GM12878 (cell line): ENCODE measurements around the gene GZMM. TPM values are rescaled to one million over a fixed set of nuclear protein-coding genes. Genes with fewer than 3 reads are reported as not detected.

ENCODE experiments used
- ATAC-seq: fragments of 200-7000 bp; cut with Tn5 transposase; 3 replicates; pipeline ENCODE4 v1.9.1; 2020; ENCODE audit warnings: mild to moderate bottlenecking, moderate library complexity
- BruUV-seq: library from RNA; stranded (reverse); fragments of 400-500 nt; replicated peaks from 2 replicates; lab custom pipeline; 2021; lab: Mats Ljungman, UMichigan
- CTCF ChIA-PET: fragments of 300-600 bp; sonication (Branson Sonifier 250); formaldehyde crosslinking; extraction: SDS; loops from one replicate; lab custom pipeline; 2021; ENCODE audit warnings: inconsistent platforms; lab: Yijun Ruan, JAX
- POLR2A ChIA-PET: fragments of 350-600 bp; formaldehyde crosslinking; extraction: SDS; loops from one replicate; lab custom pipeline; 2021; ENCODE audit warnings: inconsistent platforms; lab: Charles Lee
- RAD21 ChIA-PET: fragments of 300-600 bp; sonication (Branson Sonifier 250); formaldehyde crosslinking; loops from one replicate; lab custom pipeline; 2023; ENCODE audit warnings: antibody characterized with exemption; ENCODE audit not compliant: unreplicated experiment; lab: Charles Lee
- SMC1A ChIA-PET: fragments of 300-600 bp; sonication (Branson Sonifier 250); formaldehyde crosslinking; loops from one replicate; lab custom pipeline; 2023; ENCODE audit not compliant: unreplicated experiment, uncharacterized antibody; lab: Charles Lee
- DNase-seq: peaks from one replicate; pipeline ENCODE4 v3.0.0-alpha.2; 2011; ENCODE audit warnings: low read depth, low spot score
- FAIRE-seq: peaks from 3 replicates; lab custom pipeline; 2011; peaks lifted over from hg19 to GRCh38; lab: Jason Lieb, UNC
- H2AFZ ChIP-seq: 2 replicates; pipeline ENCODE4 v1.6.0; 2011; ENCODE audit warnings: low read depth, low read length, control low read depth; ENCODE audit not compliant: control insufficient read depth
- H3K27ac ChIP-seq: 2 replicates; pipeline ENCODE4 v1.5.1; 2011; ENCODE audit warnings: control low read depth; ENCODE audit not compliant: control insufficient read depth, insufficient read depth
- H3K27me3 ChIP-seq, 2 experiments: replicated peaks in 1 of 2; 2 replicates each; pipeline versions ENCODE4 v1.6.0 to v1.6.1; 2011; ENCODE audit warnings: low read length in 1 of 2; ENCODE audit not compliant: control insufficient read depth in 2 of 2, insufficient read depth in 2 of 2
- H3K36me3 ChIP-seq, 2 experiments: 2 replicates each; pipeline ENCODE4 v1.5.1; 2011; ENCODE audit warnings: low read length in 1 of 2; ENCODE audit not compliant: control insufficient read depth in 2 of 2, insufficient read depth in 2 of 2
- H3K4me1 ChIP-seq: 2 replicates; pipeline ENCODE4 v1.6.1; 2011; ENCODE audit warnings: mild to moderate bottlenecking, low read length, moderate library complexity, mixed read lengths; ENCODE audit not compliant: control insufficient read depth, insufficient read depth
- H3K4me2 ChIP-seq: 2 replicates; pipeline ENCODE4 v1.6.0; 2011; ENCODE audit warnings: control low read depth; ENCODE audit not compliant: control insufficient read depth, insufficient read depth
- H3K4me3 ChIP-seq: fragments of 200-600 bp; sonication (generic); 2 replicates; pipeline ENCODE4 v1.5.1; 2016
- H3K79me2 ChIP-seq: 2 replicates; pipeline ENCODE4 v1.6.0; 2011; ENCODE audit warnings: low read length; ENCODE audit not compliant: control insufficient read depth, insufficient read depth
- H3K9ac ChIP-seq: 2 replicates; pipeline ENCODE4 v1.8.0; 2011; ENCODE audit warnings: low read length, control low read depth, mixed read lengths; ENCODE audit not compliant: control insufficient read depth, insufficient read depth
- H3K9me3 ChIP-seq: replicated peaks from 3 replicates; pipeline ENCODE4 v1.5.1; 2011; ENCODE audit warnings: mild to moderate bottlenecking, low read length; ENCODE audit not compliant: control insufficient read depth, insufficient read depth
- H4K20me1 ChIP-seq: 2 replicates; pipeline ENCODE4 v1.6.0; 2011; ENCODE audit not compliant: control insufficient read depth, insufficient read depth
- CUX1 ChIP-seq: IDR thresholded peaks from 2 replicates; pipeline ENCODE4 v1.6.1; 2012; ENCODE audit warnings: improper control_type of control experiment, low read depth, low read length; ENCODE audit not compliant: insufficient replicate concordance
- KDM1A ChIP-seq: fragments of 200-600 bp; sonication (generic); IDR thresholded peaks from 2 replicates; pipeline ENCODE4 v1.6.1; 2016; ENCODE audit warnings: borderline replicate concordance
- MLLT1 ChIP-seq: fragments of 450-650 bp; IDR thresholded peaks from 2 replicates; pipeline ENCODE4 v1.6.1; 2016; ENCODE audit warnings: mild to moderate bottlenecking
- RUNX3 ChIP-seq: IDR thresholded peaks from 2 replicates; pipeline ENCODE4 v1.6.1; 2012; ENCODE audit warnings: low read length, inconsistent platforms
- SKIL ChIP-seq: fragments of 450-650 bp; IDR thresholded peaks from 2 replicates; pipeline ENCODE4 v1.6.1; 2017; ENCODE audit warnings: mild to moderate bottlenecking, low read depth, inconsistent platforms; ENCODE audit not compliant: poor library complexity, severe bottlenecking
- SMARCA5 ChIP-seq: fragments of 450-650 bp; IDR thresholded peaks from 2 replicates; pipeline ENCODE4 v1.6.1; 2017; ENCODE audit warnings: mild to moderate bottlenecking
- TCF12 ChIP-seq: IDR thresholded peaks from 2 replicates; pipeline ENCODE4 v1.6.1; 2011; ENCODE audit warnings: low read depth, mild to moderate bottlenecking, low read length
- ZBTB11 ChIP-seq: fragments of 450-650 bp; formaldehyde crosslinking; IDR thresholded peaks from 2 replicates; pipeline ENCODE4 v1.5.0; 2022; ENCODE audit warnings: mild to moderate bottlenecking, missing genetic modification characterization
- WGBS: methylation state at CpG from one replicate; pipeline ENCODE4 v1.1.6; 2016; ENCODE audit warnings: low lambda C conversion rate; ENCODE audit not compliant: insufficient replicate concordance, insufficient coverage; ENCODE audit errors: missing lambda C conversion rate; 5-methylcytosine and 5-hydroxymethylcytosine counted together
- in situ Hi-C: fragments of 300-500 bp; cut with MboI; formaldehyde crosslinking; loops from 9 replicates; pipeline ENCODE4 v1.14.3; 2018; ENCODE audit warnings: mixed read lengths
- intact Hi-C: fragments of 100-400 bp; cut with micrococcal nuclease; formaldehyde crosslinking; loops from one replicate; pipeline ENCODE4 v1.14.2; 2022; ENCODE audit not compliant: unreplicated experiment
- polyA plus RNA-seq, 11 experiments: library from polyadenylated mRNA; depleted of rRNA in 4 of 11; unstranded in 6 of 11; stranded (reverse) in 5 of 11; fragments of >200 nt; fragmentation: Nextera tagmentation in 4 of 11; fragmentation: Illumina TruSeq in 1 of 11; extraction: Ambion mirVana in 4 of 11; extraction: Trizol in 1 of 11; gene quantifications; 1 replicate in 1 of 11; 2 replicates in 10 of 11; pipeline versions ENCODE4 v1.2.1 to v1.2.3, GENCODE V29; 2011 to 2016; ENCODE audit warnings: inconsistent platforms in 2 of 11, missing spikeins in 2 of 11, low read depth in 1 of 11
- total RNA-seq, 4 experiments: library from RNA; depleted of rRNA in 3 of 4; stranded (reverse); fragments of >200 nt in 3 of 4; fragmentation: Illumina TruSeq in 1 of 4; extraction: Trizol in 1 of 4; gene quantifications; 2 replicates each; pipeline versions ENCODE4 v1.2.1 to v1.2.3, GENCODE V29; 2013 to 2021

GZMM gene
- total and polyA plus RNA-seq, 10 of the 15 experiments (the other 5 are each of a cell fraction or from before 2014, with no cell fraction given) = 0.09 to 0.48 (median 0.23) TPM; not detected in 7

GRCh38 chr19:574658-575526 lies 31.0 kb downstream of the GZMM start:
- Histone ChIP-seq H2AFZ (no peak overlapping the region), H3K4me2 (peak overlapping the region; percentile 61), H3K4me3 (peak overlapping the region; percentile 83), H3K27ac (peak overlapping the region; percentile 54), H3K27me3 (no peaks in the 10 kb centered on the region), H4K20me1 (0 out of 2 replicates have a peak, but pooled peaks cover 5% of the 10 kb centered on the region), H3K9me3 (no peaks in the 10 kb centered on the region), H3K79me2 (peaks cover 63% of the 10 kb centered on the region), H3K9ac (peak overlapping the region; percentile 47), H3K36me3 (peaks cover 0 to 22% of the 10 kb centered on the region in 2 experiments; a peak in 3 of 4 replicates), H3K4me1 (peaks cover 3% of the 10 kb centered on the region; the same call in 1 of the 2 replicates)
- no TSS peak for BruUV-seq
- FAIRE-seq = peak; percentile 44
- in situ Hi-C loops (no loop called here), intact Hi-C loops (loop anchor here (5.0 kb wide), 2 partner anchors 43 to 57 kb away; partner anchors contain the start of genes CDC34 and POLRMT)
- CTCF ChIA-PET = interaction anchor here (0.6 to 1.6 kb wide), 3 partner anchors 18 to 380 kb away, joined by 3 to 9 read pairs (median 7); no protein-coding TSS in a partner anchor
- peak; percentile 28 for DNase-seq
- POLR2A ChIA-PET = interaction anchor here (0.6 to 0.9 kb wide), 4 partner anchors 20 to 556 kb away, joined by 3 to 6 read pairs (median 4); no protein-coding TSS in a partner anchor
- WGBS = 3% methylated on average over 30 of the region's 32 CpGs
- RAD21 ChIA-PET = interaction anchor here (0.9 to 2.0 kb wide), 8 partner anchors 10 to 105 kb away, joined by 3 to 11 read pairs (median 4); partner anchors contain the start of genes CDC34 and RNF126
- ATAC-seq = peak; percentile 66
- SMC1A ChIA-PET = interaction anchor here (0.8 to 2.0 kb wide), 5 partner anchors 11 to 86 kb away, joined by 3 to 20 read pairs (median 4); partner anchors contain the start of genes CDC34 and TPGS1
- TF ChIP-seq MLLT1 (no peak; the same call in 1 of the 2 replicates), TCF12 (no peak), RUNX3 (no peak), ZBTB11 (no peak), CUX1 (no peak), KDM1A (no peak), SMARCA5 (peak; percentile 32; the same call in 1 of the 2 replicates), SKIL (no peak)
